Measurements from ENCODE around the gene FANCD2.
"Not testable (repeated sequence)": the region's sequence is repeated elsewhere in the genome, so short reads cannot be mapped to it uniquely, and the experiment has no call there.

GRCh38 chr3:10053054-10053453, 26.8 kb downstream of the FANCD2 start:
- TF ChIP-seq, protein P1, sequence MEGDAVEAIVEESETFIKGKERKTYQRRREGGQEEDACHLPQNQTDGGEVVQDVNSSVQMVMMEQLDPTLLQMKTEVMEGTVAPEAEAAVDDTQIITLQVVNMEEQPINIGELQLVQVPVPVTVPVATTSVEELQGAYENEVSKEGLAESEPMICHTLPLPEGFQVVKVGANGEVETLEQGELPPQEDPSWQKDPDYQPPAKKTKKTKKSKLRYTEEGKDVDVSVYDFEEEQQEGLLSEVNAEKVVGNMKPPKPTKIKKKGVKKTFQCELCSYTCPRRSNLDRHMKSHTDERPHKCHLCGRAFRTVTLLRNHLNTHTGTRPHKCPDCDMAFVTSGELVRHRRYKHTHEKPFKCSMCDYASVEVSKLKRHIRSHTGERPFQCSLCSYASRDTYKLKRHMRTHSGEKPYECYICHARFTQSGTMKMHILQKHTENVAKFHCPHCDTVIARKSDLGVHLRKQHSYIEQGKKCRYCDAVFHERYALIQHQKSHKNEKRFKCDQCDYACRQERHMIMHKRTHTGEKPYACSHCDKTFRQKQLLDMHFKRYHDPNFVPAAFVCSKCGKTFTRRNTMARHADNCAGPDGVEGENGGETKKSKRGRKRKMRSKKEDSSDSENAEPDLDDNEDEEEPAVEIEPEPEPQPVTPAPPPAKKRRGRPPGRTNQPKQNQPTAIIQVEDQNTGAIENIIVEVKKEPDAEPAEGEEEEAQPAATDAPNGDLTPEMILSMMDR (IDR thresholded peaks at IDR 0.05; ENCODE audit: low read depth, low read length, poor library complexity, severe bottlenecking) = not testable (repeated sequence)
- not testable (repeated sequence) for TF ChIP-seq EZH2phosphoT487 (IDR thresholded peaks at IDR 0.05; ENCODE audit: borderline replicate concordance, low read length)
